GM19324 (cell line): ENCODE data around the gene RMC1.

Experiments
- ATAC-seq: cut with Tn5 transposase; IDR thresholded peaks from one replicate; pipeline ENCODE4 v1.9.1; 2021; ENCODE audit warnings: mild to moderate bottlenecking, moderate library complexity; ENCODE audit not compliant: unreplicated experiment, low FRiP score

Gene RMC1

GRCh38 chr18:23529604-23530003, 26.3 kb downstream of the RMC1 start:
- no peak for ATAC-seq

DNA sequence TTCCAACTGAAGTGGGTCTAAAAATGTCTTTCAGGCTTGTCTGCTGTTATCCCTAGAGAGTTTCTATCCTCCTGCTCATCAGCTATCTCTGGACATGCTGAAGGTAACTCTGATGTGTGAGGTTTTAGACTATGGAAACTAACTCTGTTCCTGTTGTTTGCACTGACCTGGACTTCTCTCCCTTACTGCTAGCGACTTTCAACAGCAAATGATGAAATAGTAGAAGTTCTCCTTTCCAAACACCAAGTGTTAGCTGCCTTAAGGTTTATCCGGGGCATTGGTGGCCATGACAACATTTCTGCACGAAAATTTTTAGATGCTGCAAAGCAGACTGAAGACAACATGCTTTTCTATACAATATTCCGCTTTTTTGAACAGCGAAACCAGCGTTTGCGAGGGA, 26.9 kb downstream of the RMC1 start:
- ATAC-seq, result no peak

GRCh38 chr18:23531912-23532311, 28.6 kb downstream of the RMC1 start:
- ATAC-seq, result no peak

DNA sequence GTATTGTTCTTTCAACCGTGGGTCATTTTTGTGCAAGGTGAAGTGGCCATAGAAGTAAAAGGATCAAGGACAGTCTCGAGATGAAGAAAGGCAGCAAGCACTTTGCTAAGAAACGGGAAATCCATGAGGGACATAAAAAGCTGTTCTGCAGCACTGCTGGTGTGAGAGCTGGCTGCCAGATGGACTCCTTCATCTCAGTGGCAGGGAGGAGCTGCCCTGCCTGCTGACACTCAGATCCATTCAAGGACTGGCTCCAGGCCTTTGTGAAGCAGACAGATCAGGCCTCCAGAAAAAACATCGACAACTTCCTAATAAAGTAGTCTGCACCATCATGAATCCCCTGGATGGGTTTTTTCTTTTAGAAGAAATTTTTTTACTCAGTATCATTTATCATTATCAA, 29.5 kb downstream of the RMC1 start:
- ATAC-seq, result no peak

DNA sequence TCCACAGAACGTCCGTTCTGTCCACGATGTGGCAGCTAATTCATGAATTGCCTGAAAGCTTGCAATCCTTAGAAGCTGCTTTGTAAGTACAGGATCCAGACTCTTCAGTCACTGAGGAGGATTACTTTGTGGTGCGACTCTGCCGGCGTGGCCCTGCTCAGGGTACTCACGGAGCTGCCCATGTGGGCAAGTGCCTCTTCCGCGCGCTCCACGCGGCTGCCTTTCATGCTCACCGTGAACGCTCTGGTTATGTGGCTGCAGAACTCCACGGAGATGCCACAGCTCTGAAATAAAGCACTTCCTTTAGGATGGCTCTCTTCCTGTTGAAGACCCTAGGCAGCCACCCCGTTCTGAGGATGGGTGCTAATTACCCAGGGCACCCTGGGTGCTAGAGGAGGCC, 31.0 kb downstream of the RMC1 start:
- no peak for ATAC-seq

DNA sequence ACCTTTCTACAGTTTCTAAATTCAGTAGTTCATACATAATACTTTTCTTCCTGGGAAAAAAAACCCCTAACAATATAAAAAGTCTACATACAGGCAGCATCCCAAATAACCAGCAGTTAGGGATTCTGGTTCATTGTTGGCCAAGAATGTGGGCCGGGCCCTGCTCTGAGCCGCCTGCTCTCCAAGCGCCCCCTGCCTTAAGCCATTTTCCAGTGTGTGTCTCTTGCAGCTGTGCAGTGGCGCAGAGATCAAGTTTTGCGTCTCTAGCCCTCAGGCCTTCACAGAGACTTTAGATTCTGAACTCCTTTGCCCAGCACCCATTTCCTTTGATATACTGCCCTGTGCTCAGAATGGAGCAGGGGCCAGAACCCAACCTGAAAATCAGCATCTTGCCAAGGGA, 32.9 kb downstream of the RMC1 start:
- no peak for ATAC-seq

GRCh38 chr18:23537274-23537673, 34.0 kb downstream of the RMC1 start:
- ATAC-seq, result no peak

- no peak for ATAC-seq
Observed at GRCh38 chr18:23538001-23538400, 34.7 kb downstream of the RMC1 start.

DNA sequence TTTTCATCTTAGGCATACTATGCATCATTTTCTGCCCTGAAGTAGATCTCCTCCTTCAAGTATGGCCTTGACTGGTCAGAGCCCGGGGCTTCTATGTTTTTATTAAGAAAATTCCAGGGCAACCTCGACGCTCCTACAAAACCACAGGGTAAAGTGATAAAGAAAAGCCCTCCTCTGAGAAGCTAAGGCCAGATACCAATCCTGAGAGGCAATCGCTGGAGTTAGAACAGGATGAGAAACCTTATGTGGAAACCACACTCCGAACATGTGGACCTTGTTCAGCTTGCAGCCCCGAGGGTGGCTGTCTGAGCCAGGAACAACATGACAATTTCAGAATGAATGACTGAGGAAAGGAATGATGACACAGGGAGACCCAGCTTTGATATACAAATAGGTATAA, 35.6 kb downstream of the RMC1 start:
- ATAC-seq, result no peak

DNA sequence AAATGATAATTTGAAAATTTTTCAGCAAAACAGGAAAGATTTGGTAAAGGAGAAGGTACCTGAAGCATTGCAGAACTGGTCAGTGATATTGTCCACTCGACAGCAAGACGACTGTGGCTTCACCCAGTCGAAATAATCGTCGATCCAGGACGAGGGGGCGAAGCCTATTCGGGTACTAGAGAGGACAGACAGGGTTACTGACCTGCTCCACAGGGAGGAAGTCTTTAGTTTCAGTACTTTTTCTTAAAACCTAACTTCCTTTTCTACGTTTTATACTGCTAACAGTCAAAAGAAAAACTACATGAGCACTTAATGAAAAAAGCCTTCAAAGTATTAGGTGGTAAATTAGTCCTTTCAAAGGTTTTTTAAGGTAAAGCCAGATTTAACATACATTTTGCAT, 36.0 kb downstream of the RMC1 start:
- ATAC-seq, result no peak

DNA sequence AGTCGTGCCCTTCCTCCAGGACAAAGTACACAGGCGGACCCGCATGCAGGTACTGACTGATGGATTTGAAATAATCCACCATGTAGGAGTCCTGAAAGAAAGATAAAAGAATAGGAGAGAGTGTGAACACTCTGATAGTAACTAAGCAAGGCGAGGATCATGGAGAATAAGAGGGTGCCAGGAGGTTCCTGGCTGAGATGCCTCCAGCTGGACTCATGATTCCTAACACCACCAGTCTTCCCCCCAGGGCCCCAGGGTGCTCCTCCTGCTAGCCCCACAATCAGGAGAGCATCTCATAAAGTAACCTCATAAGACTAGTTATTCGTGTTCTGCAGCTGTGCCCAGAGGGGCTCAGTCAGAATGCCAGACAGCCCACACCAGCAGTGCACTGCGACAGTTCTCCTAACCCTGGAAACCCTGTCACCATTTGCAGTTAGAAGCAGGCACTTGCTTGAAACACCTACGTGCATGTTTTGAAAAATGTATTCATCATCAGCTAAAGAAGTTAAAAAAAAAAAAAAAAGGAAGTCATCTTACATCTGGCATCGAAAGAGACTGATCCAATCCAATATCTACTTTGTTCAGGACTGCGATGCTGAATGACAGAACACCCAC, 36.7 kb downstream of the RMC1 start:
- no peak for ATAC-seq

DNA sequence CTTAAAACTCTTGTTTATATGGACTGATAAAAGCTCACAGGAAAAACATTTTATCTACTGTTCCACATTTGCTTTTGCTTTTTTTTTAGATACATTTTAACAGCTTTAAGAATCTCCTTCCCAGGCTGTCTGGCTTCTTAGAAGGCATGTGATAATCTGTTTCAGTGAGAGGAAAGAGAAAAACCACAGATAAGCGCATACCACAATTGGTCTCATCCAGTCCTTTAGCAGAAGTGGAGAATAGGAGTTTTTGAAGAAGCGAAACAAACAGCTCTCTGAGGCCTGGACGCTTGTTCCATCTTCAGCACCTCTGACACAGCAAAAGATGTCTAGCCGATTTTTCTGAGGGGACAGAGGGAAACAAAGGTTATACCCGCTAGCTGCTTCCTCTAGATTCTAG, 37.6 kb downstream of the RMC1 start:
- ATAC-seq, result no peak

GRCh38 chr18:23541349-23542093, 38.2 kb downstream of the RMC1 start:
- no peak for ATAC-seq

DNA sequence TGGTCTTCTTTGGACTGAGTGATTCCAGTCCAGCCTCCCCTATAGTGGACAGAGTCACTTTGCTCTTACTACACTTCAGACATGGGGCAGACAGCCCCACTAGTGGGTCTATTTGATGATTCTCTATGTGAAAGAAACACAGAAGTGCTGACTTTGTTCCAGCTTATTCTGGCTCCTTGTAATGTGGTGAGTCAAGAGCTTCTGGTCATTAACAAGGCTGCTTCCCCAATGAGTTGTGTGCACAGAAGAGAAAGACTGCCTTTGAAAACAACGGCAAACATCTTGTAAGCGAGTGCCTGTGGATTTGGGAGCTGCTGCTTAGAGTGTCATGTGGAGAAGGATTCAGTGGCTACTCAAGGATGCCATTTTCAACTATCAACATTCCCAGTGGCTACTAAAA, 39.1 kb downstream of the RMC1 start:
- no peak for ATAC-seq

DNA sequence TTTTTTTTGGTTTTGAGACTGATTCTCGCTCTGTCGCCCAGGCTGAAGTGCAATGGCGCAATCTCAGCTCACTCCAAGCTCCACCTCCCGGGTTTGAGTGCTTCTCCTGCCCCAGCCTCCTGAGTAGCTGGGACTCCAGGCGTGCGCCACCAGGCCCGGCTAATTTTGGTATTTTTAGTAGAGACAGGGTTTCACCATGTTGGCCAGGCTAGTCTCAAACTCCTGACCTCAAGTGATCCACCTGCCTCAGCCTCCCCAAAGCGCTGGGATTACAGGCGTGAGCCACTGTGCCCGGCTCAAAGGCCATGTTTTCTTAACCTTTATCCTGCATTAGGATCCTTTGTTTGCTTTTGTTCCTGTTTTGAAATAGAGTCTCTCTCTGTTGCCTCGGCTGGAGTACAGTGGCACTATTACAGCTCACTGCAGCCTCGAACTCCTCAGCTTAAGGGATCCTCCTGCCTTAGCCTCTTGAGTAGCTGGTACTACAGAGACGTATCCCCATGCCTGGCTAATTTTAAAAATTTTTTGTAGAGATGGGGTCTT, 42.0 kb downstream of the RMC1 start:
- no peak for ATAC-seq

DNA sequence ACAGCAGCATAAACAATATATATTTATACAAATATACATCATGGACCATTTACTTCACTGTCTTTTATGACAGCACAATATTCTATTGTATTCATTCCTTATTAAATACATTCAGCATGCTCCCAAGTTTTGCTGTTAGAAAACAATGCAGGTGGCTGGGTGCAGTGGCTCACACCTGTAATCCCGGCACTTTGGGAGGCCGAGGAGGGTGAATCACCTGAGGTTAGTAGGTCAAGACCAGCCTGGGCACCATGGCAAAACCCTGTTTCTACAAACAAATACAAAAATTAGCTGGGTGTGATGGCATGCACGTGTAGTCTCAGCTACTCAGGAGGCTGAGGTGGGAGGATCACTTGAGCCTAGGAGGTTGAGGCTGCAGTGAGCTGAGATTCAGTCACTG, 44.0 kb downstream of the RMC1 start:
- no peak for ATAC-seq

DNA sequence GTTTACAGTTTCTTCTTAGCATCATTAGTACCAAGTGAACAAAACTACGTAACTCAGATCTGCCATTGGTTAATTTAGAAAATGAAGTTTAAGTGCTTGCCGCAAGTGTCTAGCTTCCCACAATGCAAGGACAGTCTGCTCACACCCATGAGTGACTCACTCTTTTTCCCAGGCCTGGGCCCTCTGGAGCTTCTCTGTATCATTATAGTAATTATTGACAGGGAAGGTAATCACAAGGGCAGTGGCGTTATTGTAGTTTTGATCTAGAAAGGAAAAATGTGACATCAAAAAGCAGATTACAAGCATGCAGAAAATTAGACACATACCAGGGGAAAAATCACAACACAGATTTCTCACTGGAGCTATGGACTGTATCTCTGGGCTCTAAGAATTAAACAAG, 44.5 kb downstream of the RMC1 start:
- ATAC-seq, result no peak

GRCh38 chr18:23548275-23548674, 45.0 kb downstream of the RMC1 start:
- ATAC-seq, result no peak

DNA sequence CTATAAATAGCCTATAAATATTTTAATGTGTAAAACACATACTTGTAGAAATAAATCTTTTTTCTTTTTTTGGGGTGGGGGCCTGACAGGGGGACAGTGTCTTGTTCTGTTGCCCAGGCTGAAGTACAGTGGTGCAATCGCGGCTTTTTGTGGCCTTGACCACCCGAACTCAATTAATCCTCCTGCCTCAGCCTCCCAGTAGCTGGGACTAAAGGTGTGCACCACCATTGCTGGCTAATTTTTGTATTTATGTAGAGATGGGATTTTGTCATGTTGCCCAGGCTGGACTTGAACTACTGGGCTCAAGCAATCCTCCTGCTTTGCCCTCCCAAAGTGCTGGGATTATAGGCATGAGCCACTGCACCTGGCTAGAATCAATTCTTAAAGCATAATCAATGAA, 45.4 kb downstream of the RMC1 start:
- no peak for ATAC-seq

- ATAC-seq, result no peak
Observed at GRCh38 chr18:23550898-23551297, 47.6 kb downstream of the RMC1 start.

- ATAC-seq, result no peak
Observed at GRCh38 chr18:23551978-23552377, 48.7 kb downstream of the RMC1 start.

- no peak for ATAC-seq
Observed at GRCh38 chr18:23552505-23552904, 49.2 kb downstream of the RMC1 start.
